GM12892 (cell line): ENCODE measurements around the gene PRLR.

Experiments
- POLR2A ChIP-seq: IDR thresholded peaks from 2 replicates; pipeline ENCODE4 v1.6.1; 2011; ENCODE audit warnings: low read depth, low read length, control low read depth
- POLR2AphosphoS5 ChIP-seq: IDR thresholded peaks from 2 replicates; pipeline ENCODE4 v1.6.1; 2011; ENCODE audit warnings: low read depth, low read length, control low read depth
- TAF1 ChIP-seq: IDR thresholded peaks from 2 replicates; pipeline ENCODE4 v1.6.1; 2011; ENCODE audit warnings: low read depth, mild to moderate bottlenecking, control low read depth, low read length, borderline replicate concordance

DNA sequence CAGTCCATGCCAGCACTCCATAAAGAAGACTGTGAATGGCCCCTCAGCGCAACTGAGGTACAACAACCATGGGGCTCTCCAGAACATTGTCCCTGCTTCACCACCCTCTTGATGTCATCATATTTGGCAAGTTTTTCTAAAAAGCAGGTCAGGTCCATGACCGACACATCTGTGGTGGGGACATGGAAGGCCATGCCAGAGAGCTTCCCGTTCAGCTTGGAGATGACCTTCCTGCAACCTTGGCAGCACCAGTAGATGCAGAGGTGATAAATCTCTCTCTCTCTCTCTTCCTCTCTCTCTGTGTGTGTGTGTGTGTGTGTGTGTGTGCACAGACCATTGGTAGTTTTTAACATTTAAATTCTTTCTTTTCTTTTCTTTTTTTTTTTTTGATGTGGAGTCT, 147.1 kb downstream of the PRLR start:
- no peak for TF ChIP-seq POLR2A
- no peak for TF ChIP-seq POLR2AphosphoS5
- TF ChIP-seq TAF1, result no peak
